ENCODE data around the gene HMG20A. TPM values are rescaled to one million over a fixed set of nuclear protein-coding genes. Genes with fewer than 3 reads are reported as not detected.

Gene HMG20A
- 58.9 and 60.2 TPM in 2 replicates for total RNA-seq (2021)
- long read RNA-seq, full-length matches to known transcripts: 87 of 172 reads
- long read RNA-seq, partial matches to known transcripts: 74 of 172 reads
- long read RNA-seq, other reads (novel, unspliced or antisense): 11 of 172 reads

DNA sequence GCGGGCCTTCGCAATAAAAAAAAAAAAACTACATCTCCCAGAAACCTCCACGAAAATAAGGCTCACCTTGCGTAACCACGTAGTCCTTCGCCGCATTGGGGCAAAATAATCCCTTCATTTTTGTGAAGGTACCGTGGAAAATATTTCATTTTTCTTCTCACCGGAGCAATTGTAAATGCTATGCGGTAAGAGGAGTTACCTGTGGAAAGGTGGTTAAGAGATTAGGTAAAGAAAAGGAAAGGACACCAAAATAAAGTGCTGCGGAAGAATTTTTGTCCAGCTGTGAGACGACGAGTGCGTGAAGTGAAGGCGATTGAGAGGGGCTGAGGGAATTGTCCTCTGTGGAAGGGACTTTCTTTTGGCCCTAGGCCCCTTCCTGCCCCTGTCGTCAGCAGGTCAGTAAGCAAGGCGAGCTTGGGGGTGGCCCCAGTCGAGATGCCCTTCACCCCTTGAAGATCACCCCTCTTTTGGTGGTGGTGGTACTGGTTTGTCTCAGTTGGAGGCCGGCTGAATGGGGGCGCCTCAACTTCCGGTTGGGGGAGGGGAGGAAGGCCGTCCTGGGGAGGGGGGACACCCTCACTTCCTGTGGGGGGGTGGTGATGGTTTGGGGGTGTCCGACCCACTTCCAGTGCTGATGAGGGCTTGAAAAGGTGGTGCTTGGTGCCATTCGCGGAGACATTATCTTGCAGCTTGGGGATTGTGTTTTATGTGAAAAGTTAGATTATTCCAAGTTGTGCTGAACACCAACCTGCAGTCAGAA is at the start of gene HMG20A:
Gene HMG20A (plus strand): TSS at position 279 of the 760 bp plus-strand sequence. CDS start 37,520 bp downstream, outside the sequence.
- Histone ChIP-seq H4K8ac (replicated peaks; ENCODE audit: insufficient read length, low read depth, low read length) (no peak within 1 kb of the TSS), H3K4me2 (ENCODE audit: insufficient read depth, insufficient read length, low read length) (peak within 1 kb of the TSS; percentile 94), H3K23me2 (ENCODE audit: insufficient read length, low read depth, low read length, poor library complexity, severe bottlenecking) (peaks cover 10% of the 10 kb centered on the region), H3T11ph (ENCODE audit: low read length) (no peak within 1 kb of the TSS), H2BK20ac (ENCODE audit: low read depth, low read length, poor library complexity, severe bottlenecking) (no peak within 1 kb of the TSS), H3K79me2 (ENCODE audit: insufficient read depth, low read length) (peaks cover 17% of the 10 kb centered on the region; the same call in 1 of the 2 replicates), H3K27ac (ENCODE audit: insufficient read length, low read depth, low read length) (no peak within 1 kb of the TSS), H3K9me3 (ENCODE audit: control insufficient read depth, low read depth, low read length) (no peaks in the 10 kb centered on the region), H3K56ac (ENCODE audit: insufficient read length, low read depth, low read length) (peak within 1 kb of the TSS; percentile 26), H2BK120ac (ENCODE audit: low read depth, low read length, poor library complexity, severe bottlenecking) (no peak within 1 kb of the TSS), H2AFZ (ENCODE audit: low read length) (peak within 1 kb of the TSS; percentile 96), H4K91ac (ENCODE audit: insufficient read length, low read depth, low read length) (no peak within 1 kb of the TSS), H4K20me1 (ENCODE audit: control insufficient read depth, insufficient read depth, insufficient read length) (no peaks in the 10 kb centered on the region), H2AK5ac (ENCODE audit: insufficient read length, low read length) (no peak within 1 kb of the TSS), H2BK15ac (ENCODE audit: low read depth, low read length) (no peak within 1 kb of the TSS), H3K14ac (ENCODE audit: insufficient read depth, low read length) (peak within 1 kb of the TSS; percentile 95), H3K18ac (ENCODE audit: insufficient read length, low read depth, low read length) (peak within 1 kb of the TSS; percentile 96), H3K27me3 (ENCODE audit: insufficient read depth, low read length) (no peaks in the 10 kb centered on the region), H4K5ac (ENCODE audit: insufficient read length, low read depth, low read length) (no peak within 1 kb of the TSS), H3K9ac (ENCODE audit: extremely low read depth, insufficient read length, low read length) (peak within 1 kb of the TSS; percentile 91), H2BK5ac (ENCODE audit: insufficient read length, low read length) (no peak within 1 kb of the TSS), H3K79me1 (ENCODE audit: insufficient read depth, low read depth, low read length, poor library complexity, severe bottlenecking) (peaks cover 3% of the 10 kb centered on the region), H2BK12ac (ENCODE audit: insufficient read length, low read depth, low read length) (no peak within 1 kb of the TSS), H3K23ac (ENCODE audit: insufficient read length, low read depth, low read length) (no peak within 1 kb of the TSS), H3K4me1 (ENCODE audit: insufficient read depth, low read length) (peaks cover 12% of the 10 kb centered on the region; the same call in 1 of the 2 replicates), H3K4ac (ENCODE audit: low read depth, low read length) (no peak within 1 kb of the TSS)
- peak within 1 kb of the TSS; percentile 98 to 99 (median 99) for H3K27ac Mint-ChIP-seq
- WGBS (ENCODE audit: extremely low coverage, insufficient read length, low lambda C conversion rate): no CpG with 5 or more reads among the region's 25 CpGs
- DNase-seq: peak; percentile 61
- peaks cover 29 to 39% of the 10 kb centered on the region in 2 experiments for H3K4me1 Mint-ChIP-seq
- peaks cover 18% of the 10 kb centered on the region for H3K27me3 Mint-ChIP-seq (ENCODE audit: low read depth)
- H3K9me3 Mint-ChIP-seq: peaks cover 0 to 3% of the 10 kb centered on the region in 2 experiments; a peak in 1 of 5 replicates
- 0 out of 7 replicates have a peak, but pooled peaks cover 0 to 3% (median 0%) of the 10 kb centered on the region in 3 experiments for H3K36me3 Mint-ChIP-seq (ENCODE audit: insufficient read depth in 1 of 3, low read depth in 3 of 3)
- H3K4me3 Mint-ChIP-seq: peak within 1 kb of the TSS; percentile 87 to 92
- no peak for TF ChIP-seq CTCF (conservative IDR thresholded peaks at IDR 0.05)

All from H9 (cell line).